ENCODE results near the gene SLC2A6.

SLC2A6 gene

GRCh38 chr9:133508046-133508445 lies 29.1 kb upstream of the SLC2A6 start:
- TF ChIP-seq CTCF (IDR thresholded peaks at IDR 0.05; ENCODE audit: extremely low read depth, missing control alignments) = no peak
- DNase-seq (ENCODE audit: low spot score) = no peak

- no peak for TF ChIP-seq CTCF (IDR thresholded peaks at IDR 0.05; ENCODE audit: extremely low read depth, missing control alignments)
These were observed 28.5 kb upstream of the SLC2A6 start for GRCh38 chr9:133507246-133507965.

DNA sequence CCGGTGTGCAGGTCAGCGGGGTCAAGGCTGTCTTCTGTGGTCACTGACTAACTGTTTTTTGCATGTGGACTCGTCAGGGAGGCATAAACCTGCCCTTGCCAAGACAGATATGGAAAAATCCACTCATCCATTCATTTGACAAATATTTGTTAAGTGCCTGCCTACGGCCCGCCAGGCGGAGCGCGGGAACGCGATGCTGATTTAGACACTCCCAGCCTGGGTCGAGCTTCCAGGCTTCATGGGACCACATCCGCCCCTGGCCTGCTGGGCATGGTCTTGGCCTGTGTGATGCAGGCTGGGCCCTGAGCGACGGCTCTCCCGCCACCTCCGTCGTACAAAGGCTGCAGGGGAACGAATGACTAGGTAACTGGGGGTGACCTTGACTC lies 27.7 kb upstream of the SLC2A6 start:
- no peak for TF ChIP-seq CTCF (IDR thresholded peaks at IDR 0.05; ENCODE audit: extremely low read depth, missing control alignments)
- no peak for DNase-seq (ENCODE audit: low spot score)

More at GRCh38 chr9:133507246-133507965, 28.5 kb upstream of the SLC2A6 start:
- DNase-seq (ENCODE audit: low spot score) = no peak

- no peak for TF ChIP-seq CTCF (IDR thresholded peaks at IDR 0.05; ENCODE audit: extremely low read depth, missing control alignments)
- DNase-seq (ENCODE audit: low spot score) = no peak
These were observed 27.2 kb upstream of the SLC2A6 start for GRCh38 chr9:133505901-133506652.

- TF ChIP-seq CTCF (IDR thresholded peaks at IDR 0.05; ENCODE audit: extremely low read depth, missing control alignments) = no peak
- DNase-seq (ENCODE audit: low spot score) = no peak
These were observed 26.4 kb upstream of the SLC2A6 start for GRCh38 chr9:133505186-133505830.

DNA sequence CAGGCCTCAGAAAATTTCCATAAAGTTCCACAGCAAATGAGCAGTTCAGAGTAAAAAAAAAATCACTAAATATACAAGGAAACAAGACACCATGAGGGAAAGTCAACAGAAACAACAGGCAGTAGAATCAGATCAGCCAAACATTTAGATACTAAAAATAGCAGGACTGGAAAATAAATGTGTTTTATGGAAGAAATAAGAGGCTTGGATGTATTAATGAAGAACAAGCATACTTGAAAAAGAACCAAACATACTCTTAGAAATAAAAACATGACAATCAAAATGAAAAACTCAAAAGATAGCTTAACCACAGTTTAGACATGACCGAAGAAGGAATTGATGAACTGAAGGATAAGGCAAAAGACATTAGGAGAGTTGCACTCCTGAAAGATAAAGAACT lies 23.2 kb upstream of the SLC2A6 start:
- no peak for DNase-seq (ENCODE audit: low spot score)
- TF ChIP-seq CTCF (IDR thresholded peaks at IDR 0.05; ENCODE audit: extremely low read depth, missing control alignments) = no peak

- DNase-seq (ENCODE audit: low spot score) = no peak
- no peak for TF ChIP-seq CTCF (IDR thresholded peaks at IDR 0.05; ENCODE audit: extremely low read depth, missing control alignments)
These were observed 21.0 kb upstream of the SLC2A6 start for GRCh38 chr9:133499892-133500270.

Data from GM20000 (cell line).